ENCODE data around the gene DSCAML1. TPM values are rescaled to one million over a fixed set of nuclear protein-coding genes. Genes with fewer than 3 reads are reported as not detected.
A peak's percentile ranks its signal among the peaks of the same experiment; 100 is the strongest.

The DSCAML1 gene
- total RNA-seq, 4 donors from 2014 or later = 2.9 to 5.8 (median 3.3) TPM

DNA sequence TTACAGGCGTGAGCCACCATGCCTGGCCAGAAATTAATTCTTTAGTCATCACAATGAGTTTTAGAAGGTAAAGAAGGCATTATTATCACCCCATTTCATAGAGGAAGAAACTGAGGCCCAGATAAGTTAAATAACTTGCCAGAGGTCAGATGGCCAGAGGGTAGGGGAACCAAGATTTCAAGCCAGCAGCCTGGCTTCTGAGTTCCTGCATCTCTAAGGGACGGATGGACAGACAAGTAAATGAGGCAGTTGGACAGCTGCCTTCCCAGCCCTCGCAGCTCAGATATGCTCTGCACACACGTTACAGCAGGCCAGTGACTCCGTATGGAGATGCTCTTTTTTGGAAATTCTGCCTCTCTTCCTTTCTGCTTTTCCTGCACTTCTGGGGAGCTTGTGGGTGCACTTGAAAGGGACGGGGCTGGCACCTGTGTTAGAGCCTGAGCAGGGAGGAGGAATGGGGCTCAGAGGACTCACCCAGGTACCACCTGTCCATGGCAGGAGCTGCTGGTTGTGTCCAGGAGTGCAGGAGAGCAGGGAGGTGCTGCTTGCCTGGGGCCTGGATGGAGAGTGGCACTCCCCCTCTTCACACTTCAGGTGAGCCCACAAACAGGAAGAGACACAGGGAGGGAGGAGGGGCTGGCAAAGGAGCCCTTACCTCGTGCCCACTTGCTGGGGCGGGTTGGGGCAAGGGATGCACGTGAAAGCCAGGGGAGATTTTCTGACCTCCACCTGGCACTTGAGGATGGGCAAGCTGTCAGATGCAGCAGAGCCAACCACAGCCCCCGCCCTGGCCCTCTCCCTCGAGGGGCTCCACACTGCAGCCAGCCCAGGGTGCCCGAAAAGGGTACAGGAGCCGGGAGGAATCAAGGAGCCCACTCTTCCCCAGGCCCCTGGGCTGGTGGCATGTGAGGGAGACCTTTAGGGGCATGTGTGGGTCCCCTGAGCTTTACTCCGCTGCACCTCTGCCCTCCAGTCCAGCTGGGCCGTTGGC is 30.8 kb upstream of the DSCAML1 start:
- in situ Hi-C loops (cut with MboI; ENCODE audit: low pct_ligation_motif_present in 1 of 4, low pct_unique_long_range_greater_than_20kb in 1 of 4, low sequenced_read_pairs in 3 of 4) (no loop called here), intact Hi-C loops (cut with DNase I; ENCODE audit: low total_unique reads) (no loop called here)
- WGBS, 2 donors (ENCODE audit: low coverage in 1 of 2) = 76% methylated on average over 15 of the region's 15 CpGs; no CpG with 5 or more reads in 1 of the 2 donors
- TF ChIP-seq POLR2AphosphoS5 (IDR thresholded peaks at IDR 0.05) (no peak), EP300 (IDR thresholded peaks at IDR 0.05; ENCODE audit: low read depth) (no peak)
- H3K27ac ChIP-seq = peak overlapping the region in 3 of 4 donors; percentile 30 to 50 (median 41)
- peaks cover 4 to 45% (median 6%) of the 10 kb centered on the region in 4 donors for H3K4me1 ChIP-seq
- H3K27me3 ChIP-seq = no peaks in the 10 kb centered on the region
- no peak overlapping the region for H3K4me3 ChIP-seq
- no peaks in the 10 kb centered on the region for H3K36me3 ChIP-seq
- no peaks in the 10 kb centered on the region for H3K9me3 ChIP-seq
- peak; percentile 9 for DNase-seq

DNA sequence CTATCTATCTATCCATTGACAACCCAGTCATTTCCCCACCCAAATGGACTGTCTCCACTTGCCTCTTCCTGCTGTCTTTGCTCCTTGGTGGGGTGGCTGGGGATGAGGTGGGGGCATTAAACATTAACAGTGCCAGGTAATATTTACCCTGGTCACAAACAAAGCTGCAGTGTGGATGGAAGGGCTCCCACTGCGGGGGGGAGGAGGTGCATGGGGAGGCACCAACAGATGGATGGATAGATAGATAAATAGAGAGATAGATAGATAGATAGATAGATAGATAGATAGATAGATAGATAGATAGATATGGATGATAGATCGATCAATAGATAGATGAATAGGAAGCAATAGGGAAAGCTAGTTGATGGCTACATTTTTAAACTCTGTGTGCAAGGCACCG is 29.8 kb upstream of the DSCAML1 start:
- Histone ChIP-seq H3K4me3 (no peak overlapping the region), H3K27me3 (no peaks in the 10 kb centered on the region), H3K27ac (no peak overlapping the region), H3K4me1 (peaks cover 4 to 42% (median 6%) of the 10 kb centered on the region in 4 donors), H3K9me3 (no peaks in the 10 kb centered on the region), H3K36me3 (no peaks in the 10 kb centered on the region)
- TF ChIP-seq, protein P1, sequence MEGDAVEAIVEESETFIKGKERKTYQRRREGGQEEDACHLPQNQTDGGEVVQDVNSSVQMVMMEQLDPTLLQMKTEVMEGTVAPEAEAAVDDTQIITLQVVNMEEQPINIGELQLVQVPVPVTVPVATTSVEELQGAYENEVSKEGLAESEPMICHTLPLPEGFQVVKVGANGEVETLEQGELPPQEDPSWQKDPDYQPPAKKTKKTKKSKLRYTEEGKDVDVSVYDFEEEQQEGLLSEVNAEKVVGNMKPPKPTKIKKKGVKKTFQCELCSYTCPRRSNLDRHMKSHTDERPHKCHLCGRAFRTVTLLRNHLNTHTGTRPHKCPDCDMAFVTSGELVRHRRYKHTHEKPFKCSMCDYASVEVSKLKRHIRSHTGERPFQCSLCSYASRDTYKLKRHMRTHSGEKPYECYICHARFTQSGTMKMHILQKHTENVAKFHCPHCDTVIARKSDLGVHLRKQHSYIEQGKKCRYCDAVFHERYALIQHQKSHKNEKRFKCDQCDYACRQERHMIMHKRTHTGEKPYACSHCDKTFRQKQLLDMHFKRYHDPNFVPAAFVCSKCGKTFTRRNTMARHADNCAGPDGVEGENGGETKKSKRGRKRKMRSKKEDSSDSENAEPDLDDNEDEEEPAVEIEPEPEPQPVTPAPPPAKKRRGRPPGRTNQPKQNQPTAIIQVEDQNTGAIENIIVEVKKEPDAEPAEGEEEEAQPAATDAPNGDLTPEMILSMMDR (IDR thresholded peaks at IDR 0.05) = no peak
- TF ChIP-seq EP300 (IDR thresholded peaks at IDR 0.05; ENCODE audit: low read depth) = no peak
- in situ Hi-C loops (cut with MboI; ENCODE audit: low pct_ligation_motif_present in 1 of 4, low pct_unique_long_range_greater_than_20kb in 1 of 4, low sequenced_read_pairs in 3 of 4) (no loop called here), intact Hi-C loops (cut with DNase I; ENCODE audit: low total_unique reads) (no loop called here)
- no peak for DNase-seq
- WGBS, 2 donors (ENCODE audit: low coverage in 1 of 2) = 64 to 87% methylated on average over 3 of the region's 3 CpGs

DNA sequence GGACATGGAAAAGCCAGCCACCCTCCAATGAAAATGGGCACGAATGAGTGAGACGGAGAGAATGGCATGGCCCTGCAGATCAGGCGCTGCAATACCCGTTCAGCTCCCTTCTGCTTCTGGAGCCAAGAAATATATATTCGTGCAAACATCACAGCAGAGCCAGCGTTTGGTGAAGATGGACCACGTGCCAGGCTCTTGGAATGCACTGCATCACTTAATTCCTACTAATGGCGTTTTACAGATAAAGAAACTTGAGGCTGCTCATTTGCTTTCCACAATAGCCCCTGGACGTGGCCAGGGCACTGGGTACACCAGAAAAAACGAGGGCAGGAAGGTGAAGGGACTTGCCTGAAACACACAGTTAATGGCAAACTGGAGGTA is 29.2 kb upstream of the DSCAML1 start:
- no peak for DNase-seq
- in situ Hi-C loops (cut with MboI; ENCODE audit: low pct_ligation_motif_present in 1 of 4, low pct_unique_long_range_greater_than_20kb in 1 of 4, low sequenced_read_pairs in 3 of 4) (no loop called here), intact Hi-C loops (cut with DNase I; ENCODE audit: low total_unique reads) (no loop called here)
- WGBS, 2 donors (ENCODE audit: low coverage in 1 of 2) = 64 to 78% methylated on average over 8 to 10 of the region's 10 CpGs
- Histone ChIP-seq H3K4me1 (peaks cover 4 to 42% (median 6%) of the 10 kb centered on the region in 4 donors), H3K9me3 (no peaks in the 10 kb centered on the region), H3K27ac (no peak overlapping the region), H3K4me3 (no peak overlapping the region), H3K27me3 (no peaks in the 10 kb centered on the region), H3K36me3 (no peaks in the 10 kb centered on the region)
- TF ChIP-seq POLR2A (IDR thresholded peaks at IDR 0.05) (no peak), EP300 (IDR thresholded peaks at IDR 0.05; ENCODE audit: low read depth) (no peak), POLR2AphosphoS5 (IDR thresholded peaks at IDR 0.05) (no peak)
- TF ChIP-seq, protein P1 (IDR thresholded peaks at IDR 0.05) = no peak

DNA sequence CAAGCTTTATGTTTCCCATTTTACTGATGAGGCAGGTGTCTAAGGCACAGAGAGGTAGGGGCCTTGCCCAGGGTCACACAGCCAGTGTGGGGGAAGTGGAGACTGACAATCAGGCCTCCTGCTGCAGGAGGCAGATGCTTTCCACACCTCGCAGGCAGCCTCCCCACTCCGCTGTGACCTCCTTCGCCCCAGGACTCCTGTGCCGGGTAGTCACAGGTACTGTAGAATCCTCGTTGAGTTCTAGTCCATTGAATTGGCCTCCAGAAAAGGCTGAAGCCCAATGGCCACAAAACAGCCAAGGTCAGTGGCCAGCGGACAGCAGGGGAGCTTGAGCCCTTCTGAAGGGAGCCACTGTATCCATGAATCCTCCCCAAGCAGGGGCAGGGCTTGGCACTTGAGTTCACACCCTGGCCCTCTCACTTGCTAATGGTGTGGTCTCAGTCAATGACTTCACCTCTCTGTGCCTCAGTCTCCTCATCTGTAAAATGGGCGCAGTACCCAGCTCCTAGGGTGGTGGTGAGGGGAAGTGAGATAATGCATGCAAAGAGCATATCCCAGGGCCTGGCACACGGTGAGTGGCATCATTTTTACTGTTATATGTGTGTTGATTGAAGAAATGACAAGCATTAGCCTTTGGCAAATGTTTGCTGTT is 28.6 kb upstream of the DSCAML1 start:
- no peaks in the 10 kb centered on the region for H3K36me3 ChIP-seq
- no peaks in the 10 kb centered on the region for H3K9me3 ChIP-seq
- in situ Hi-C loops (cut with MboI; ENCODE audit: low pct_ligation_motif_present in 1 of 4, low pct_unique_long_range_greater_than_20kb in 1 of 4, low sequenced_read_pairs in 3 of 4) = no loop called here
- TF ChIP-seq POLR2AphosphoS5 (IDR thresholded peaks at IDR 0.05) (no peak), POLR2A (IDR thresholded peaks at IDR 0.05) (no peak), EP300 (IDR thresholded peaks at IDR 0.05; ENCODE audit: low read depth) (no peak)
- TF ChIP-seq, protein P1 (IDR thresholded peaks at IDR 0.05) = no peak
- peak overlapping the region; percentile 7 to 72 (median 64) for H3K27ac ChIP-seq
- DNase-seq = peak; percentile 3
- H3K27me3 ChIP-seq = no peaks in the 10 kb centered on the region
- H3K4me3 ChIP-seq = no peak overlapping the region
- WGBS, 2 donors (ENCODE audit: low coverage in 1 of 2) = 84 to 100% methylated on average over 3 to 8 of the region's 8 CpGs
- peaks cover 4 to 37% (median 6%) of the 10 kb centered on the region in 4 donors for H3K4me1 ChIP-seq
- intact Hi-C loops (cut with DNase I; ENCODE audit: low total_unique reads) = no loop called here
